Natural killer cell (primary cell): ENCODE results near the gene MYZAP. TPM values are rescaled to one million over a fixed set of nuclear protein-coding genes. Genes with fewer than 3 reads are reported as not detected.

Source experiments
- ATAC-seq, 3 donors: fragments of 150-1000 bp in 2 of 3; fragments of 200-7000 bp in 1 of 3; cut with Tn5 transposase; 1 replicate in 1 of 3; 2 replicates in 2 of 3; pipeline ENCODE4 v1.10.0; 2021; ENCODE audit warnings: mild to moderate bottlenecking in 2 of 3, moderate library complexity in 2 of 3
- DNase-seq, 2 donors: peaks; one replicate each; pipeline versions ENCODE4 v3.0.0 to v3.0.0-alpha.2; 2013 to 2021; ENCODE audit warnings: mixed read lengths in 1 of 2
- H3K27ac ChIP-seq: one replicate; pipeline ENCODE4 v1.5.1; 2013; ENCODE audit warnings: mild to moderate bottlenecking, low read length
- H3K27me3 ChIP-seq: one replicate; pipeline ENCODE4 v1.6.1; 2013; ENCODE audit warnings: low read length; ENCODE audit not compliant: control insufficient read depth, insufficient read depth
- H3K36me3 ChIP-seq: one replicate; pipeline ENCODE4 v1.6.1; 2013; ENCODE audit warnings: low read length; ENCODE audit not compliant: control insufficient read depth, insufficient read depth
- H3K4me1 ChIP-seq: one replicate; pipeline ENCODE4 v1.6.1; 2013; ENCODE audit warnings: low read length; ENCODE audit not compliant: control insufficient read depth, insufficient read depth
- H3K4me3 ChIP-seq: one replicate; pipeline ENCODE4 v1.5.1; 2013; ENCODE audit warnings: low read length
- H3K9me3 ChIP-seq: one replicate; pipeline ENCODE4 v1.6.1; 2013; ENCODE audit warnings: low read length; ENCODE audit not compliant: control insufficient read depth, insufficient read depth
- H3K27ac Mint-ChIP-seq, 2 donors: one replicate each; pipeline ENCODE4 v1.8.0; 2022; ENCODE audit warnings: mild to moderate bottlenecking in 2 of 2, mixed read lengths in 2 of 2, moderate library complexity in 1 of 2
- H3K27me3 Mint-ChIP-seq, 2 donors: one replicate each; pipeline ENCODE4 v1.8.0; 2022; ENCODE audit warnings: low read depth in 2 of 2, mixed read lengths in 2 of 2
- H3K36me3 Mint-ChIP-seq: one replicate; pipeline ENCODE4 v1.8.0; 2022; ENCODE audit warnings: mixed read lengths
- H3K4me1 Mint-ChIP-seq, 2 donors: one replicate each; pipeline ENCODE4 v1.8.0; 2022; ENCODE audit warnings: mixed read lengths in 2 of 2
- H3K4me3 Mint-ChIP-seq: one replicate; pipeline ENCODE4 v1.8.0; 2022; ENCODE audit warnings: mild to moderate bottlenecking, moderate library complexity, mixed read lengths
- H3K9me3 Mint-ChIP-seq, 2 donors: one replicate each; pipeline ENCODE4 v1.8.0; 2022; ENCODE audit warnings: mixed read lengths in 2 of 2
- CTCF ChIP-seq: fragments of 200-600 bp; IDR thresholded peaks from one replicate; pipeline ENCODE4 v1.8.0; 2022; ENCODE audit warnings: antibody characterized with exemption
- WGBS: methylation state at CpG from one replicate; pipeline ENCODE4 v1.1.7; 2013; ENCODE audit warnings: missing lambda C conversion rate; ENCODE audit not compliant: insufficient coverage; 5-methylcytosine and 5-hydroxymethylcytosine counted together
- intact Hi-C: fragments of 100-400 bp; cut with micrococcal nuclease; formaldehyde crosslinking; loops from one replicate; pipeline ENCODE4 v1.14.2; 2022
- total RNA-seq, 4 donors: library from RNA; stranded (reverse); fragments of 120-200 nt in 1 of 4; gene quantifications; one replicate each; pipeline versions ENCODE4 v1.2.3 to v1.2.4, GENCODE V29; 2013 to 2022

MYZAP gene
- total RNA-seq, 3 donors from 2014 or later (not counting 1 experiment from before 2014, with no cell fraction given) = not detected

DNA sequence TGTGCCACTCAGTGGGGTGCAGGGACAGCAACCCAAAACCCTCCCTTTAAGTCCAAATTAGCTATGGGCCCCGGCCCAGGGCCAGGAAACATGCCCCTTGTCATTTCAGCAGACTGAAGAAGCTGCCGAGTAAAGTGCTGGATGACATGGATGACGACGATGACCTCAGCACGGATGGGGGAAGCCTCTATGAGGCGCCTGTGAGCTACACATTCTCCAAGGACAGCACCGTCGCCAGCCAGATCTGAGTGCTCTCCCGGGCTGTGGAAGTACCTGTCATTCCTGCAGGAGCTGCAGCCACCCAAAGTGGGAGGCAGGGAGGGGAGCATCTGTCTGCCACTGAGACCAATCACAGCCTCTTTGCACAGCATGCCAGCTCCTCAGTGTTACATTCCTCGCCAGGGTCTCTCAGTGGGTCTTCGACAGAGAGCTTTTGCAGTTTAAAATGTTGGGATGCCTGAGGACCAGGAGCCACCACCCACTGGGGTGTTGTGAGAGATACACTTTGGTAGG, 44.4 kb upstream of the MYZAP start:
- H3K4me1 ChIP-seq = no peaks in the 10 kb centered on the region
- H3K9me3 Mint-ChIP-seq = no peaks in the 10 kb centered on the region
- ATAC-seq = no peak
- H3K36me3 Mint-ChIP-seq = no peaks in the 10 kb centered on the region
- H3K27me3 Mint-ChIP-seq = peaks cover 0 to 4% of the 10 kb centered on the region in 2 donors
- H3K9me3 ChIP-seq = no peaks in the 10 kb centered on the region
- H3K36me3 ChIP-seq = no peaks in the 10 kb centered on the region
- H3K27ac Mint-ChIP-seq = no peak overlapping the region
- 86% methylated on average over 11 of the region's 11 CpGs for WGBS
- TF ChIP-seq CTCF = no peak
- no peaks in the 10 kb centered on the region for H3K4me1 Mint-ChIP-seq
- no peak for DNase-seq
- no peak overlapping the region for H3K4me3 ChIP-seq
- H3K4me3 Mint-ChIP-seq = no peak overlapping the region
- no peaks in the 10 kb centered on the region for H3K27me3 ChIP-seq
- intact Hi-C loops = no loop called here
- no peak overlapping the region for H3K27ac ChIP-seq

GRCh38 chr15:57548351-57548750, 43.4 kb upstream of the MYZAP start:
- 63% methylated on average over 2 of the region's 2 CpGs for WGBS
- no peak for DNase-seq
- Histone ChIP-seq H3K4me3 (no peak overlapping the region), H3K4me1 (no peaks in the 10 kb centered on the region), H3K27ac (no peak overlapping the region), H3K9me3 (no peaks in the 10 kb centered on the region), H3K36me3 (no peaks in the 10 kb centered on the region), H3K27me3 (no peaks in the 10 kb centered on the region)
- peaks cover 0 to 4% of the 10 kb centered on the region in 2 donors for H3K27me3 Mint-ChIP-seq
- no peaks in the 10 kb centered on the region for H3K9me3 Mint-ChIP-seq
- intact Hi-C loops = no loop called here
- ATAC-seq = no peak
- H3K4me1 Mint-ChIP-seq = no peaks in the 10 kb centered on the region
- no peaks in the 10 kb centered on the region for H3K36me3 Mint-ChIP-seq
- no peak for TF ChIP-seq CTCF
- H3K27ac Mint-ChIP-seq = no peak overlapping the region
- H3K4me3 Mint-ChIP-seq = no peak overlapping the region

DNA sequence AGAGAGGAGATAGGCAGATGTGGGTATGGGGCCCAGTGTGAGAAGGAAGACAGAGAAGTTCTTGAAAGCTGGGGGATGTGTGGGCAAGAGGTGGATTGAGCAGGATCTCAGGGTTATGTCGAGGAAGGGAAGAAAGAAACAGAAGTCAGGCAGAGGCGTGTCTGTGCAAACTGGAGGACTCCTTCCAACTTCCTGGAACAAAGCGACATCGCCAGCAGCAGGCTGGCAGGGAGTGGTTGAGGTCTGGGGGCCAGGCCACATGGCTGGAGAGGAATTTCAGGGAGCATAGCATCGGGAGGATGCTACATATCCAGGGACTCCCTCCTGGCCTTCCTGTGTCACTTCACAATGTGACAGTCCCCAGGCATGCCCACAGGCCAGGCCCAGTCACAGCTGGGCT, 42.9 kb upstream of the MYZAP start:
- no peak for TF ChIP-seq CTCF
- DNase-seq = no peak
- WGBS = 86% methylated on average over 5 of the region's 5 CpGs
- H3K27ac ChIP-seq = no peak overlapping the region
- Mint-ChIP-seq H3K9me3 (no peaks in the 10 kb centered on the region), H3K27ac (no peak overlapping the region), H3K4me3 (no peak overlapping the region), H3K27me3 (peaks cover 0 to 4% of the 10 kb centered on the region in 2 donors), H3K36me3 (no peaks in the 10 kb centered on the region), H3K4me1 (no peaks in the 10 kb centered on the region)
- no peak overlapping the region for H3K4me3 ChIP-seq
- no peaks in the 10 kb centered on the region for H3K36me3 ChIP-seq
- no peaks in the 10 kb centered on the region for H3K4me1 ChIP-seq
- no peaks in the 10 kb centered on the region for H3K27me3 ChIP-seq
- no peak for ATAC-seq
- intact Hi-C loops = no loop called here
- no peaks in the 10 kb centered on the region for H3K9me3 ChIP-seq

GRCh38 chr15:57549935-57550334, 41.8 kb upstream of the MYZAP start:
- Histone ChIP-seq H3K36me3 (no peaks in the 10 kb centered on the region), H3K9me3 (no peaks in the 10 kb centered on the region), H3K27ac (no peak overlapping the region), H3K27me3 (no peaks in the 10 kb centered on the region), H3K4me3 (no peak overlapping the region), H3K4me1 (no peaks in the 10 kb centered on the region)
- DNase-seq = no peak
- H3K27me3 Mint-ChIP-seq = peaks cover 4% of the 10 kb centered on the region in 2 donors
- intact Hi-C loops = no loop called here
- no peak for TF ChIP-seq CTCF
- H3K27ac Mint-ChIP-seq = no peak overlapping the region
- WGBS = 82% methylated on average over 6 of the region's 6 CpGs
- no peak overlapping the region for H3K4me3 Mint-ChIP-seq
- no peaks in the 10 kb centered on the region for H3K4me1 Mint-ChIP-seq
- no peak for ATAC-seq
- H3K36me3 Mint-ChIP-seq = no peaks in the 10 kb centered on the region
- H3K9me3 Mint-ChIP-seq = no peaks in the 10 kb centered on the region
